GM18517 (cell line): ENCODE results near the gene FBLL1.
A peak's percentile ranks its signal among the peaks of the same experiment; 100 is the strongest.
"Not testable (repeated sequence)": the region's sequence is repeated elsewhere in the genome, so short reads cannot be mapped to it uniquely, and the experiment has no call there.

Experiments
- ATAC-seq: cut with Tn5 transposase; IDR thresholded peaks from one replicate; pipeline ENCODE4 v1.9.1; 2021; ENCODE audit warnings: mild to moderate bottlenecking, moderate library complexity; ENCODE audit not compliant: unreplicated experiment

The FBLL1 gene

GRCh38 chr5:168528521-168529373, at the start of gene FBLL1:
FBLL1 (plus strand) TSS chr5:168529305; CDS start chr5:168529505, 200 bp downstream.
- no peak for ATAC-seq

- ATAC-seq, result no peak
Observed at GRCh38 chr5:168480601-168481000, 48.5 kb upstream of the FBLL1 start.

GRCh38 chr5:168481330-168481788, 47.7 kb upstream of the FBLL1 start:
- ATAC-seq, result peak; percentile 93

- no peak for ATAC-seq
Observed at GRCh38 chr5:168482361-168482760, 46.7 kb upstream of the FBLL1 start.

- peak; percentile 85 for ATAC-seq
Observed at GRCh38 chr5:168486136-168486879, 42.8 kb upstream of the FBLL1 start, which contains the start of gene RARS1. RARS1 (plus strand) TSS chr5:168486471; CDS start chr5:168486499, 28 bp downstream.

- no peak for ATAC-seq
Observed at GRCh38 chr5:168489059-168489458, 40.0 kb upstream of the FBLL1 start.

- no peak for ATAC-seq
Observed at GRCh38 chr5:168494057-168494555, 35.0 kb upstream of the FBLL1 start.

- ATAC-seq, result no peak
Observed at GRCh38 chr5:168502563-168503237, 26.4 kb upstream of the FBLL1 start.

GRCh38 chr5:168513861-168514428, 15.2 kb upstream of the FBLL1 start:
- no peak for ATAC-seq

GRCh38 chr5:168525856-168526255, 3.2 kb upstream of the FBLL1 start:
- ATAC-seq, result no peak

GRCh38 chr5:168527756-168528295, 1.3 kb upstream of the FBLL1 start:
- ATAC-seq, result no peak

- no peak for ATAC-seq
Observed at GRCh38 chr5:168529374-168530234, 499 bp downstream of the FBLL1 start.

- no peak for ATAC-seq
Observed at GRCh38 chr5:168530621-168531150, 1.6 kb downstream of the FBLL1 start.

GRCh38 chr5:168531191-168531590, 2.1 kb downstream of the FBLL1 start:
- no peak for ATAC-seq

- ATAC-seq, result no peak
Observed at GRCh38 chr5:168531987-168532864, 3.1 kb downstream of the FBLL1 start.

- ATAC-seq, result not testable (repeated sequence)
Observed at GRCh38 chr5:168534351-168534750, 5.2 kb downstream of the FBLL1 start.

GRCh38 chr5:168537176-168537575, 8.1 kb downstream of the FBLL1 start:
- no peak for ATAC-seq

GRCh38 chr5:168549554-168549953, 20.4 kb downstream of the FBLL1 start:
- ATAC-seq, result no peak
